C4-2B (cell line): ENCODE results near the gene AUTS2.

Source experiments
- CTCF ChIP-seq: fragments of 450-650 bp; conservative IDR thresholded peaks from 2 replicates; pipeline ENCODE4 v1.5.1; 2017; ENCODE audit warnings: mild to moderate bottlenecking
- ZFX ChIP-seq: fragments of 450-650 bp; IDR thresholded peaks from 2 replicates; pipeline ENCODE4 v1.6.1; 2017

GRCh38 chr7:70660819-70661191 is 1062.5 kb downstream of the AUTS2 start:
- no peak for TF ChIP-seq CTCF
- TF ChIP-seq ZFX, result no peak
